ENCODE measurements around the gene KLK2. TPM values are rescaled to one million over a fixed set of nuclear protein-coding genes. Genes with fewer than 3 reads are reported as not detected.

KLK2 gene
- polyA plus RNA-seq (2011; rRNA removed) (not detected in 2 replicates), polyA minus RNA-seq (2011; rRNA and poly(A)+ RNA removed) (not detected in 2 replicates)

GRCh38 chr19:50873056-50873455 lies at the start of gene KLK2:
KLK2 (plus strand) TSS chr19:50873439; CDS start chr19:50873474, 35 bp downstream.
- peaks cover 5% of the 10 kb centered on the region for H3K27me3 ChIP-seq (ENCODE audit: control insufficient read depth, insufficient read depth, low read length)

DNA sequence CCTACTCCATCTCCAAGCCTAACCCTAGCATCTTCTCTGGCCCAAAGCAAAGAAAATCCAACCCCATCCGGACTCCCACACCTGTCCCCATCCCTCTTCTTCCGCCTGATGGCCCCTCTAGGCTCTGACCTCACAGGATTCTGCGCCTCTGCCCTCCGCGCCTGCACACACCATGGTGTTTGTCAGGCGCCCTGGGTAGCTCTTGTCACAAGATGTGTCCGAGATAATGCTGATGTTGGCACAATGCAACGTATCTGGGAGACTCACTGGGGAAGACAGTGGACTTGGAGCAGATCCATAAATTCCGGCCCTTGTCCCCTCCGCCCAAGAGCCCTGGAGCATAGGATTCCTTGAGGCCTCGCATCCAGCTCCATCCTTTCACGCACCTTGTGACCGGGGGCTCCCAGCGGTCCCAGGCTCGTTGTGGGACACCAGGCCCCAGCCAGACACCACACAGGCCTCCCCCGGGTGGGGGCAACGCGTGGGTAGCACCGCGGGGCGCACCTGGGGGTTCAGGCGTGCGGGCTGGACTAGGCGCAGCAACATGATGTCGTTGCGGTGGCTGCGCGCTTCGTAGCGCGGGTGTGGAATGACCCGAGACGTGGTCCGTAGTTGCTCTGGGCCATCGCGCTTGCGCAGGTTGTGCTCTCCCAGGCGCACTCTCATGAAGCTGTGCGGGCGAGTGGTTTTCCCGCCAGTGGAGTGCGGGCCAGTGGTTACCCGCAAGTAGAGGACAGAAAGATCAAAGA lies 46.6 kb upstream of the KLK2 start:
- H3K4me3 ChIP-seq (ENCODE audit: low read depth, low read length): no peak overlapping the region
- POLR2A ChIA-PET: interaction anchor here (0.5 kb wide), 1 partner anchor 12 kb away, joined by 3 read pairs; no protein-coding TSS in a partner anchor
- no peak overlapping the region for H3K27ac ChIP-seq (ENCODE audit: low read depth, low read length)
- H3K27me3 ChIP-seq (ENCODE audit: control insufficient read depth, insufficient read depth, low read length): peaks cover 14% of the 10 kb centered on the region
- DNase-seq (ENCODE audit: low read depth, low spot score): no peak
- H3K9me3 ChIP-seq (ENCODE audit: control insufficient read depth, insufficient read depth, low read length): peaks cover 5% of the 10 kb centered on the region; the same call in 1 of the 2 replicates
- TF ChIP-seq, protein P1, sequence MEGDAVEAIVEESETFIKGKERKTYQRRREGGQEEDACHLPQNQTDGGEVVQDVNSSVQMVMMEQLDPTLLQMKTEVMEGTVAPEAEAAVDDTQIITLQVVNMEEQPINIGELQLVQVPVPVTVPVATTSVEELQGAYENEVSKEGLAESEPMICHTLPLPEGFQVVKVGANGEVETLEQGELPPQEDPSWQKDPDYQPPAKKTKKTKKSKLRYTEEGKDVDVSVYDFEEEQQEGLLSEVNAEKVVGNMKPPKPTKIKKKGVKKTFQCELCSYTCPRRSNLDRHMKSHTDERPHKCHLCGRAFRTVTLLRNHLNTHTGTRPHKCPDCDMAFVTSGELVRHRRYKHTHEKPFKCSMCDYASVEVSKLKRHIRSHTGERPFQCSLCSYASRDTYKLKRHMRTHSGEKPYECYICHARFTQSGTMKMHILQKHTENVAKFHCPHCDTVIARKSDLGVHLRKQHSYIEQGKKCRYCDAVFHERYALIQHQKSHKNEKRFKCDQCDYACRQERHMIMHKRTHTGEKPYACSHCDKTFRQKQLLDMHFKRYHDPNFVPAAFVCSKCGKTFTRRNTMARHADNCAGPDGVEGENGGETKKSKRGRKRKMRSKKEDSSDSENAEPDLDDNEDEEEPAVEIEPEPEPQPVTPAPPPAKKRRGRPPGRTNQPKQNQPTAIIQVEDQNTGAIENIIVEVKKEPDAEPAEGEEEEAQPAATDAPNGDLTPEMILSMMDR (IDR thresholded peaks at IDR 0.05; ENCODE audit: low read depth, low read length): no peak
- CTCF ChIA-PET: no interaction called here

More at GRCh38 chr19:50873056-50873455, at the start of gene KLK2:
- ChIA-PET CTCF (interaction anchor here (0.5 kb wide), 1 partner anchor 25 kb away, joined by 3 read pairs; no protein-coding TSS in a partner anchor), POLR2A (no interaction called here)
- H3K4me3 ChIP-seq (ENCODE audit: low read depth, low read length): no peak within 1 kb of the TSS
- TF ChIP-seq, protein P1 (IDR thresholded peaks at IDR 0.05; ENCODE audit: low read depth, low read length): no peak
- no peak for DNase-seq (ENCODE audit: low read depth, low spot score)
- no peak within 1 kb of the TSS for H3K27ac ChIP-seq (ENCODE audit: low read depth, low read length)
- no peaks in the 10 kb centered on the region; the same call in 1 of the 2 replicates for H3K9me3 ChIP-seq (ENCODE audit: control insufficient read depth, insufficient read depth, low read length)

- no peak overlapping the region for H3K27ac ChIP-seq (ENCODE audit: low read depth, low read length)
- CTCF ChIA-PET: interaction anchor here (0.6 kb wide), 1 partner anchor 149 kb away, joined by 3 read pairs; no protein-coding TSS in a partner anchor
- no peak for DNase-seq (ENCODE audit: low read depth, low spot score)
- no peak overlapping the region for H3K4me3 ChIP-seq (ENCODE audit: low read depth, low read length)
- peaks cover 8% of the 10 kb centered on the region for H3K27me3 ChIP-seq (ENCODE audit: control insufficient read depth, insufficient read depth, low read length)
- POLR2A ChIA-PET: no interaction called here
- TF ChIP-seq, protein P1 (IDR thresholded peaks at IDR 0.05; ENCODE audit: low read depth, low read length): no peak
- peaks cover 5% of the 10 kb centered on the region; the same call in 1 of the 2 replicates for H3K9me3 ChIP-seq (ENCODE audit: control insufficient read depth, insufficient read depth, low read length)
These were observed 45.8 kb upstream of the KLK2 start for GRCh38 chr19:50827476-50827875.

GRCh38 chr19:50829801-50830200 lies 43.4 kb upstream of the KLK2 start:
- H3K4me3 ChIP-seq (ENCODE audit: low read depth, low read length): no peak overlapping the region
- ChIA-PET POLR2A (no interaction called here), CTCF (no interaction called here)
- H3K27me3 ChIP-seq (ENCODE audit: control insufficient read depth, insufficient read depth, low read length): peaks cover 6% of the 10 kb centered on the region
- H3K27ac ChIP-seq (ENCODE audit: low read depth, low read length): no peak overlapping the region
- peaks cover 5% of the 10 kb centered on the region; the same call in 1 of the 2 replicates for H3K9me3 ChIP-seq (ENCODE audit: control insufficient read depth, insufficient read depth, low read length)
- TF ChIP-seq, protein P1 (IDR thresholded peaks at IDR 0.05; ENCODE audit: low read depth, low read length): no peak
- DNase-seq (ENCODE audit: low read depth, low spot score): no peak
